SK-N-SH treated with all-trans-retinoic acid at 6 μM for 48 hours (cell line): ENCODE measurements around the gene RPS6KA1.

Experiments
- ATAC-seq: fragments of 200-7000 bp; cut with Tn5 transposase; 3 replicates; pipeline ENCODE4 v1.9.1; 2020; ENCODE audit warnings: mild to moderate bottlenecking, moderate library complexity
- ARNTL ChIP-seq: fragments of 450-650 bp; formaldehyde crosslinking; IDR thresholded peaks from 2 replicates; pipeline ENCODE4 v1.5.0; 2020; ENCODE audit warnings: low read depth, mild to moderate bottlenecking, moderate library complexity, borderline replicate concordance
- BACH2 ChIP-seq: fragments of 250-450 bp; sonication (Bioruptor Pico); IDR thresholded peaks from 2 replicates; pipeline ENCODE4 v1.9.0; 2021; ENCODE audit warnings: mild to moderate bottlenecking, borderline replicate concordance
- GLIS3 ChIP-seq: fragments of 250-450 bp; sonication (Bioruptor Pico); IDR thresholded peaks from 2 replicates; pipeline ENCODE4 v1.5.0; 2020; ENCODE audit warnings: mild to moderate bottlenecking, moderate library complexity
- ISL1 ChIP-seq: fragments of 250-450 bp; sonication (Bioruptor Pico); IDR thresholded peaks from 2 replicates; pipeline ENCODE4 v2.1.2; 2022; ENCODE audit warnings: mild to moderate bottlenecking, moderate library complexity
- PPARA ChIP-seq: fragments of 250-450 bp; sonication (Bioruptor Pico); IDR thresholded peaks from 2 replicates; pipeline ENCODE4 v1.5.0; 2020; ENCODE audit warnings: mild to moderate bottlenecking, borderline replicate concordance
- RARB ChIP-seq: fragments of 250-450 bp; sonication (Bioruptor Pico); IDR thresholded peaks from 2 replicates; pipeline ENCODE4 v1.8.0; 2021; ENCODE audit warnings: mild to moderate bottlenecking, moderate library complexity
- SNAI2 ChIP-seq: fragments of 250-450 bp; sonication (Bioruptor Pico); IDR thresholded peaks from 2 replicates; pipeline ENCODE4 v1.5.0; 2020; ENCODE audit warnings: mild to moderate bottlenecking, moderate library complexity
- TCF4 ChIP-seq: fragments of 250-450 bp; sonication (Bioruptor Pico); IDR thresholded peaks from 2 replicates; pipeline ENCODE4 v1.8.0; 2021; ENCODE audit warnings: mild to moderate bottlenecking, moderate library complexity, borderline replicate concordance
- TOX ChIP-seq: fragments of 250-450 bp; sonication (Bioruptor Pico); IDR thresholded peaks from 2 replicates; pipeline ENCODE4 v1.8.0; 2021; ENCODE audit warnings: mild to moderate bottlenecking, moderate library complexity, borderline replicate concordance
- ZC3H10 ChIP-seq: fragments of 250-450 bp; sonication (Bioruptor Pico); IDR thresholded peaks from 2 replicates; pipeline ENCODE4 v1.5.1; 2021; ENCODE audit warnings: mild to moderate bottlenecking, moderate library complexity
- ZFP3 ChIP-seq: fragments of 250-450 bp; sonication (Bioruptor Pico); IDR thresholded peaks from 2 replicates; pipeline ENCODE4 v1.5.0; 2020; ENCODE audit warnings: mild to moderate bottlenecking, moderate library complexity
- ZFP30 ChIP-seq: fragments of 450-650 bp; formaldehyde crosslinking; IDR thresholded peaks from 2 replicates; pipeline ENCODE4 v1.5.0; 2022; ENCODE audit warnings: mild to moderate bottlenecking, moderate library complexity
- ZNF565 ChIP-seq: fragments of 450-650 bp; formaldehyde crosslinking; conservative IDR thresholded peaks from 2 replicates; pipeline ENCODE4 v1.5.0; 2020; ENCODE audit warnings: low read depth, mild to moderate bottlenecking, moderate library complexity
- ZNF70 ChIP-seq: fragments of 450-650 bp; formaldehyde crosslinking; IDR thresholded peaks from 2 replicates; pipeline ENCODE4 v1.5.0; 2020; ENCODE audit warnings: mild to moderate bottlenecking, moderate library complexity
- TF ChIP-seq, protein P1 (sequence below): fragments of 250-450 bp; sonication (Bioruptor Pico); IDR thresholded peaks from 2 replicates; pipeline ENCODE4 v1.5.1; 2020; ENCODE audit warnings: low read depth, mild to moderate bottlenecking, moderate library complexity
- TF ChIP-seq, protein P2 (sequence below): fragments of 250-450 bp; sonication (Bioruptor Pico); IDR thresholded peaks from 2 replicates; pipeline ENCODE4 v1.8.0; 2020; ENCODE audit warnings: mild to moderate bottlenecking, moderate library complexity, borderline replicate concordance
- TF ChIP-seq, protein P3 (sequence below): fragments of 250-450 bp; sonication (Bioruptor Pico); IDR thresholded peaks from 2 replicates; pipeline ENCODE4 v1.8.0; 2021; ENCODE audit warnings: low read depth, mild to moderate bottlenecking, moderate library complexity, borderline replicate concordance
- TF ChIP-seq, protein P4 (sequence below): fragments of 250-450 bp; sonication (Bioruptor Pico); IDR thresholded peaks from 2 replicates; pipeline ENCODE4 v1.5.1; 2021; ENCODE audit warnings: mild to moderate bottlenecking, moderate library complexity
- TF ChIP-seq, protein P5 (sequence below): fragments of 250-450 bp; sonication (Bioruptor Pico); IDR thresholded peaks from 2 replicates; pipeline ENCODE4 v1.5.0; 2020; ENCODE audit warnings: mild to moderate bottlenecking, moderate library complexity

Gene RPS6KA1

DNA sequence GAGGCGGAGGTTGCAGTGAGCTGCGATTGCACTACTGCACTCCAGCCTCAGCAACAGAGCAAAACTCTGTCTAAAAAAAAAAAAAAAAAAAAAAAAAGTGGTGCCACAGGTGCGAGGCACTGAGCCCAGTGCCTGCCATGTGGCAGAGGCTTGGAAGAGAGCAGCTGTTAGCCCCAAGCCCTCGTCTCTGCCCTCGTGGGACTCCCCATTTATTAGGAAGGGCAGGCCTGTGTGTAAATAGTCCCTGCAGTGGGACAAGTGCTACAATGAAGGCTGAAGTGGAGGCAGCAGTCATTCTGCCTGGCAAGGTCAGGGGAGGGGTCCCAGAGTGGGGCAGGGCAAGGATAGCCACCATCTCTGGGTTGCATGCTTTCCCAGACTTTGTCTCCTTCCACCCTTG lies 6.5 kb downstream of the RPS6KA1 start (continued):
- TF ChIP-seq ZNF565 (CRISPR knock-in tag) (no peak), RARB (CRISPR knock-in tag) (no peak), ARNTL (CRISPR knock-in tag) (no peak)
- TF ChIP-seq, protein P1, sequence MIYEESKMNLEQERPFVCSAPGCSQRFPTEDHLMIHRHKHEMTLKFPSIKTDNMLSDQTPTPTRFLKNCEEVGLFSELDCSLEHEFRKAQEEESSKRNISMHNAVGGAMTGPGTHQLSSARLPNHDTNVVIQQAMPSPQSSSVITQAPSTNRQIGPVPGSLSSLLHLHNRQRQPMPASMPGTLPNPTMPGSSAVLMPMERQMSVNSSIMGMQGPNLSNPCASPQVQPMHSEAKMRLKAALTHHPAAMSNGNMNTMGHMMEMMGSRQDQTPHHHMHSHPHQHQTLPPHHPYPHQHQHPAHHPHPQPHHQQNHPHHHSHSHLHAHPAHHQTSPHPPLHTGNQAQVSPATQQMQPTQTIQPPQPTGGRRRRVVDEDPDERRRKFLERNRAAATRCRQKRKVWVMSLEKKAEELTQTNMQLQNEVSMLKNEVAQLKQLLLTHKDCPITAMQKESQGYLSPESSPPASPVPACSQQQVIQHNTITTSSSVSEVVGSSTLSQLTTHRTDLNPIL: no peak
- TF ChIP-seq, protein P2, sequence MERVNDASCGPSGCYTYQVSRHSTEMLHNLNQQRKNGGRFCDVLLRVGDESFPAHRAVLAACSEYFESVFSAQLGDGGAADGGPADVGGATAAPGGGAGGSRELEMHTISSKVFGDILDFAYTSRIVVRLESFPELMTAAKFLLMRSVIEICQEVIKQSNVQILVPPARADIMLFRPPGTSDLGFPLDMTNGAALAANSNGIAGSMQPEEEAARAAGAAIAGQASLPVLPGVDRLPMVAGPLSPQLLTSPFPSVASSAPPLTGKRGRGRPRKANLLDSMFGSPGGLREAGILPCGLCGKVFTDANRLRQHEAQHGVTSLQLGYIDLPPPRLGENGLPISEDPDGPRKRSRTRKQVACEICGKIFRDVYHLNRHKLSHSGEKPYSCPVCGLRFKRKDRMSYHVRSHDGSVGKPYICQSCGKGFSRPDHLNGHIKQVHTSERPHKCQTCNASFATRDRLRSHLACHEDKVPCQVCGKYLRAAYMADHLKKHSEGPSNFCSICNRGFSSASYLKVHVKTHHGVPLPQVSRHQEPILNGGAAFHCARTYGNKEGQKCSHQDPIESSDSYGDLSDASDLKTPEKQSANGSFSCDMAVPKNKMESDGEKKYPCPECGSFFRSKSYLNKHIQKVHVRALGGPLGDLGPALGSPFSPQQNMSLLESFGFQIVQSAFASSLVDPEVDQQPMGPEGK (CRISPR knock-in tag): no peak
- TF ChIP-seq, protein P3, sequence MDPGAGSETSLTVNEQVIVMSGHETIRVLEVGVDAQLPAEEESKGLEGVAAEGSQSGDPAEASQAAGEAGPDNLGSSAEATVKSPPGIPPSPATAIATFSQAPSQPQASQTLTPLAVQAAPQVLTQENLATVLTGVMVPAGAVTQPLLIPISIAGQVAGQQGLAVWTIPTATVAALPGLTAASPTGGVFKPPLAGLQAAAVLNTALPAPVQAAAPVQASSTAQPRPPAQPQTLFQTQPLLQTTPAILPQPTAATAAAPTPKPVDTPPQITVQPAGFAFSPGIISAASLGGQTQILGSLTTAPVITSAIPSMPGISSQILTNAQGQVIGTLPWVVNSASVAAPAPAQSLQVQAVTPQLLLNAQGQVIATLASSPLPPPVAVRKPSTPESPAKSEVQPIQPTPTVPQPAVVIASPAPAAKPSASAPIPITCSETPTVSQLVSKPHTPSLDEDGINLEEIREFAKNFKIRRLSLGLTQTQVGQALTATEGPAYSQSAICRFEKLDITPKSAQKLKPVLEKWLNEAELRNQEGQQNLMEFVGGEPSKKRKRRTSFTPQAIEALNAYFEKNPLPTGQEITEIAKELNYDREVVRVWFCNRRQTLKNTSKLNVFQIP (CRISPR knock-in tag): no peak

DNA sequence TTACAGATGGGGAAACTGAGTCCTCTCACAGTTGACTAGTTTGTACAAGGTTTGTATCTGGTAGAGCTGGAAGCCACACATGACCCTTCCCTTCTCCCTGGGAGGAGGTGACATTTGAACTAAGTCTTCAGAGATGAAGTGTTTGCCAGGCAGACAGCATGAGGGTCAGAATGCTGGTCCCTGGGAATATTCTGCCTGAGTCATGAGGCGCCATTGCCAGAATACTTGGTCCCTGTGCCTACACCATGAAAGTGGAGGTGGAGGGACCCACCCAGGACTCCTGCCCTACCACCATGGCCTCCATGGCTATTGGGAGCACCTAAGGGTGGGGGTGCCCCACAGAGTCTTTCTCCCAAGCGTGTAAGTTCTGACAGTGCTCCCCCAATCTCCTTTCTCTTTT lies 7.0 kb downstream of the RPS6KA1 start:
- TF ChIP-seq ZNF70: no peak
- TF ChIP-seq PPARA (CRISPR knock-in tag): no peak
- TF ChIP-seq TCF4 (CRISPR knock-in tag): no peak
- TF ChIP-seq ZC3H10: no peak
- TF ChIP-seq, protein P4, sequence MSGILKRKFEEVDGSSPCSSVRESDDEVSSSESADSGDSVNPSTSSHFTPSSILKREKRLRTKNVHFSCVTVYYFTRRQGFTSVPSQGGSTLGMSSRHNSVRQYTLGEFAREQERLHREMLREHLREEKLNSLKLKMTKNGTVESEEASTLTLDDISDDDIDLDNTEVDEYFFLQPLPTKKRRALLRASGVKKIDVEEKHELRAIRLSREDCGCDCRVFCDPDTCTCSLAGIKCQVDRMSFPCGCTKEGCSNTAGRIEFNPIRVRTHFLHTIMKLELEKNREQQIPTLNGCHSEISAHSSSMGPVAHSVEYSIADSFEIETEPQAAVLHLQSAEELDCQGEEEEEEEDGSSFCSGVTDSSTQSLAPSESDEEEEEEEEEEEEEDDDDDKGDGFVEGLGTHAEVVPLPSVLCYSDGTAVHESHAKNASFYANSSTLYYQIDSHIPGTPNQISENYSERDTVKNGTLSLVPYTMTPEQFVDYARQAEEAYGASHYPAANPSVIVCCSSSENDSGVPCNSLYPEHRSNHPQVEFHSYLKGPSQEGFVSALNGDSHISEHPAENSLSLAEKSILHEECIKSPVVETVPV (CRISPR knock-in tag): no peak
- TF ChIP-seq, protein P2 (CRISPR knock-in tag): no peak
- no peak for TF ChIP-seq SNAI2 (CRISPR knock-in tag)
- TF ChIP-seq TOX: no peak
- TF ChIP-seq GLIS3 (CRISPR knock-in tag): no peak
- TF ChIP-seq ARNTL (CRISPR knock-in tag): no peak
- no peak for ATAC-seq

DNA sequence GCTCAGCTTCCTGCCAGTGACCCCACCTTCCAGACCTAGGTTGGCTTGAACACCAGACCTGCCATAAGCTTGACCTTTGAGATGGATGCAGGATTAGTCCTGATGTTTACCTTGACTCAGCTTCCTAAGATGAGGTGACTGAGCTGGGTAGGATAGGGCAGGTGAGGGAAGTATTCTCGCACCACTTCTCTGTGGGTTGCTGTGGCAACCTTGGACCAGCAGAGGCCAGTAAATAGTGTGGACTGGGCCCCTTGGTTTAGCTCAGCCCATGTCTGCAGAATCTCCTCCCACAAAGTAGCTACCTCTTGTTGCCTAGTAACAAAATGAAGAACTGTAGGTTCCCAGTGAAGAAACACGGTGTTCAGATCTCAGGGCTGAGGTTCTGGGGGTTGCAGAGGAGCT lies 8.4 kb downstream of the RPS6KA1 start:
- TF ChIP-seq ISL1 (CRISPR knock-in tag) (no peak), ZNF565 (CRISPR knock-in tag) (no peak), ARNTL (CRISPR knock-in tag) (no peak)
- TF ChIP-seq, protein P1: no peak
- ATAC-seq: peak; percentile 63

DNA sequence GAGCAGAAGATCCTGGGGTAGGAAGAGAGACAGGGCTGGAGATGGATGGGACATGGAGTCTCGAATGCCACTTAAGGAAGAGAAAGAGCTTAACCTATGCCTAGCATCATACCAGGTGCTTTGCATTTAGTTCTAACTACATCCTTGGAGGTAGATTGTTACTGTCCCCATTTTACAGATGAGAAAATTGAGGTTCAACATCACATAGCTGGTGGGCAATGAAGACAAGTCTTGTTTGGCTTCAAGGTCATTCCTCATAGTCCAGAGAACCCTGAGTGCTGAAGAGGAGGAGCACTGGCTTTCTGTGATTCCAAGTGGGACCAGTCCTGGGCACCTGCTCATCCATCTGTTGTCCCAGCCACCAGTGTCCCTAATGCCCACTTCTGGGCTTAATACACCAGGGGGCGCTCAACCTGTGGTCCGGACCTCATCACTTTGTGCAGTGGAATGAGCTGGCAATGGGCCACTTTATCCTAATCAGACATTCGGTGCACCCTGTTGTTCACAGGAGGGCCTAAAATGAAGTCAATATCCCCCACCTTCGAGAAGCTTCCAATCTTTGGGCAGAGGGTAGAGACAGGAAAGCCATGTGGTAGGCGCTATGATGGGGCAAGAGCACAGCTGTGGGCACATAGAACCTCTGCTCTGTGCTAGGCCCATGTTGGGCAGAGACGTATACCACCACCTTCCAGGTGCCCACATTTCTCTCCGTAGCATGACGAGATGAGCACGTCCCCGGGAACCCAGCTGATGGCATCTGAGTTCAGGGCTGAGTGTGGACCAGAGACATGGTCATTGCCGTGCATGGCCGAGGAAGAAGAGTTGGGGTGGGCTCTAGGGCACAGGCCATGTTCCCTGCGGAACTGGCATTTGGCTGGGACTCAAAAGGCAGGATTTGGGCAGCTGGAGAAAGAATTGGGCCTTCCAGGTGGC lies 9.2 kb downstream of the RPS6KA1 start:
- peak; percentile 64 for ATAC-seq
- TF ChIP-seq ZC3H10: no peak
- TF ChIP-seq TOX: no peak
- TF ChIP-seq ZFP30 (CRISPR knock-in tag): no peak
- TF ChIP-seq BACH2 (CRISPR knock-in tag): no peak
- TF ChIP-seq ISL1 (CRISPR knock-in tag): no peak
- TF ChIP-seq, protein P4 (CRISPR knock-in tag): no peak
- TF ChIP-seq ZNF565 (CRISPR knock-in tag): no peak
- TF ChIP-seq ZFP3 (CRISPR knock-in tag): no peak
- TF ChIP-seq, protein P5, sequence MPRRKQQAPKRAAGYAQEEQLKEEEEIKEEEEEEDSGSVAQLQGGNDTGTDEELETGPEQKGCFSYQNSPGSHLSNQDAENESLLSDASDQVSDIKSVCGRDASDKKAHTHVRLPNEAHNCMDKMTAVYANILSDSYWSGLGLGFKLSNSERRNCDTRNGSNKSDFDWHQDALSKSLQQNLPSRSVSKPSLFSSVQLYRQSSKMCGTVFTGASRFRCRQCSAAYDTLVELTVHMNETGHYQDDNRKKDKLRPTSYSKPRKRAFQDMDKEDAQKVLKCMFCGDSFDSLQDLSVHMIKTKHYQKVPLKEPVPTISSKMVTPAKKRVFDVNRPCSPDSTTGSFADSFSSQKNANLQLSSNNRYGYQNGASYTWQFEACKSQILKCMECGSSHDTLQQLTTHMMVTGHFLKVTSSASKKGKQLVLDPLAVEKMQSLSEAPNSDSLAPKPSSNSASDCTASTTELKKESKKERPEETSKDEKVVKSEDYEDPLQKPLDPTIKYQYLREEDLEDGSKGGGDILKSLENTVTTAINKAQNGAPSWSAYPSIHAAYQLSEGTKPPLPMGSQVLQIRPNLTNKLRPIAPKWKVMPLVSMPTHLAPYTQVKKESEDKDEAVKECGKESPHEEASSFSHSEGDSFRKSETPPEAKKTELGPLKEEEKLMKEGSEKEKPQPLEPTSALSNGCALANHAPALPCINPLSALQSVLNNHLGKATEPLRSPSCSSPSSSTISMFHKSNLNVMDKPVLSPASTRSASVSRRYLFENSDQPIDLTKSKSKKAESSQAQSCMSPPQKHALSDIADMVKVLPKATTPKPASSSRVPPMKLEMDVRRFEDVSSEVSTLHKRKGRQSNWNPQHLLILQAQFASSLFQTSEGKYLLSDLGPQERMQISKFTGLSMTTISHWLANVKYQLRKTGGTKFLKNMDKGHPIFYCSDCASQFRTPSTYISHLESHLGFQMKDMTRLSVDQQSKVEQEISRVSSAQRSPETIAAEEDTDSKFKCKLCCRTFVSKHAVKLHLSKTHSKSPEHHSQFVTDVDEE (CRISPR knock-in tag): no peak
